NCI-H1417 treated with DMSO at 0.1 percent for 48 hours (cell line): ENCODE measurements around the gene RTCA.
"Not testable (repeated sequence)": the region's sequence is repeated elsewhere in the genome, so short reads cannot be mapped to it uniquely, and the experiment has no call there.

Experiments used
- DNase-seq: peaks from one replicate; lab custom pipeline; 2025; lab: John Stamatoyannopoulos, UW

RTCA gene

DNA sequence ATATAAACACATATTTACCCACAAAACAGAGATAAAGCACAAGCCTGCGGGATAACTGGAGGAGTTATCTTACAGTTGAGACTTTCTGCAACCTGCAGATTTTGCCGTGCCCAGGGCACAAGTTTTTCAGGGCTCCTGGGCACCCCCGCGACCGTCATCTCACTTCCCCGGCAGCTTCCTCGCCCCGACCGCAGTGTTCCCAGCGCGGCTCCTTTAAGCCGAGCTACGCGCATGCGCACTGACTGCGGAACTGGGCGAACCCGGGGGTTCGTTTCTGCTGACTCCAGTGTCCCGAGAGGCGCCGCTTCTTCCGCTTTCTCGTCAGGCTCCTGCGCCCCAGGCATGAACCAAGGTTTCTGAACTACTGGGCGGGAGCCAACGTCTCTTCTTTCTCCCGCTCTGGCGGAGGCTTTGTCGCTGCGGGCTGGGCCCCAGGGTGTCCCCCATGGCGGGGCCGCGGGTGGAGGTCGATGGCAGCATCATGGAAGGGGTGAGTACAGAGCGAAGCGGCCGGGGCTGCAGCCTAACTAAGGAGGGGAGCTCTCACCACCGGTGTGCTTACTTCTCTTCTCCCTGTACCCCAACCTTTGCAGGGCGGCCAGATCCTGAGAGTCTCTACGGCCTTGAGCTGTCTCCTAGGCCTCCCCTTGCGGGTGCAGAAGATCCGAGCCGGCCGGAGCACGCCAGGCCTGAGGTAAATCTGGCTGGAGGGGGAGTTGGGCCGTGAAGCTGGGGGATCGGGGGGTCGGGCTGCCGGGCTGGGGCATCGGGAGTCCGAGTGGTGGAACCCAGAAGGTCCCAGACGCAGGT is at the start of gene RTCA:
Gene RTCA, plus strand, starts transcription at position 286 of the 810 bp plus-strand sequence. Its CDS starts 160 bp downstream, at position 446.
- peak; percentile 66 for DNase-seq

DNA sequence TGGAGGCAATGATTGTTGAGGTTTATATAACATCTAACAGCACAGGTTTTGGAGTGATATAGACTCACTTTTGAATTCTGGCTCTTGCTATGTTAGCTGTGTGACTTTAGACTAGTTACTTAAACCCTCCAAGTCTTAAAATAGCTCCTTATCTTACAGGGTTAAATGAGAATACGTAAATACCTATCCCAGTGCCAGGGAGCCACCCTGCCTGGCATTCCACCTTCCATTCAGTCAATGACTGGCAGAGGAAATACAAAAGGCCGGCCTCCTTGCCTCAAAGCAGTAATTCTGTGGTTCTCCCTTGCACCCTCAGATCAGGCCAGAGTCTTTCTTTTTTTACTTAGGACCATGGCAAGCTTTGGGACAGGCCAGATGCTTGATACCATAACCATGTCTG is 48.2 kb upstream of the RTCA start:
- no peak for DNase-seq

DNA sequence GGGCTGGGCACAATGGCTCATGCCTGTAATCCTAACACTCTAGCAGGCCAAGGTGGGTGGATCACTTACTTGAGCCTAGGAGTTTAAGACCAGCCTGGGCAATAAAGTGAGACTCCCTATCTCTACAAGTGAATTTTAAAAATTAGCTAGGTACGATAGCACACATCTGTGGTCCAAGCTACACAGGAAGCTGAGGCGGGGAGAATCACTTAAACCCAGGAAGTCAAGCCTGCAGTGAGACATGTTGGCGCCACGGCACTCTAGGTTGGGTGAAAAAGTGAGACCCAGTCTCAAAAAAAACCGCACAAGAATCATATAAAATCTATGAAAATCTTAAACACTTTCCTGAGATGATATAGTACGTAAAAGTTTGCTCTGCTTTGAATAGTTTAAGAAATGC is 46.6 kb upstream of the RTCA start:
- no peak for DNase-seq

DNA sequence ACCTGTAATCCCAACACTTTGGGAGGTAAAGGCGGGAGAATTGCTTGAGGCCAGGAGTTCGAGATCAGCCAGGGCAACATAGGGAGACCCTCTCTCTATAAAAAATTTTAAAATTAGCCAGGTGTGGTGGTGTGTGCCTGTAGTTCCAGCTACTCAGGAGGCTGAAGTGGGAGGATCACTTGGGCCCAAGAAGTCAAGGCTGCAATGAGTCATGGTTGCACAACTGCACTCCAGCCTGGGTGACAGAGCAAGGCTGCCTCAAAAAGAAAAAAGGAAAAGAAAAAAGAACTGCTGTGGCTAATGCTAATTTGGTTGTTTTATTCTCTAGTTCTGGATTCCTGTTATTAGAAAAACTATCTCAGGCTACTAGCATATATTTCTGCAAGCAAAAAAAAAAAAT is 46.1 kb upstream of the RTCA start:
- DNase-seq, result no peak

DNA sequence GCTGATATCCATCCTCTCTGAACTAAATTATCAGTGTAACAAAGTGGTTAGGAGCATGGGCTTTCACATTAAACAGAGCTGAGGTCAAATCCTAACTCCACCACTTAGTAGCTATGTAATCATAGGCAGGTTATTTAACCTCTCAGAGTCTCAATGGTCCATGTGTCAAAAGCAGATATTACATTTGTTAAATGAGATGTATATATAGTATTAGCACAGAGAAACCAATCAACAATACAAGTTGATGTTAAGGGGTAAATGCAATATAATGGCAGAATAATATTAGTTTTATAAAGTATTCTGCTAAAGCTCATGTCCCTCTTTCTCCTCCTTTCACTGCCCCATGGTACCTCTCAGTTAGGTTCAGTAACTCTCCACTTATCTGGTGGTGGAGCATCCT is 43.6 kb upstream of the RTCA start:
- DNase-seq, result no peak

DNA sequence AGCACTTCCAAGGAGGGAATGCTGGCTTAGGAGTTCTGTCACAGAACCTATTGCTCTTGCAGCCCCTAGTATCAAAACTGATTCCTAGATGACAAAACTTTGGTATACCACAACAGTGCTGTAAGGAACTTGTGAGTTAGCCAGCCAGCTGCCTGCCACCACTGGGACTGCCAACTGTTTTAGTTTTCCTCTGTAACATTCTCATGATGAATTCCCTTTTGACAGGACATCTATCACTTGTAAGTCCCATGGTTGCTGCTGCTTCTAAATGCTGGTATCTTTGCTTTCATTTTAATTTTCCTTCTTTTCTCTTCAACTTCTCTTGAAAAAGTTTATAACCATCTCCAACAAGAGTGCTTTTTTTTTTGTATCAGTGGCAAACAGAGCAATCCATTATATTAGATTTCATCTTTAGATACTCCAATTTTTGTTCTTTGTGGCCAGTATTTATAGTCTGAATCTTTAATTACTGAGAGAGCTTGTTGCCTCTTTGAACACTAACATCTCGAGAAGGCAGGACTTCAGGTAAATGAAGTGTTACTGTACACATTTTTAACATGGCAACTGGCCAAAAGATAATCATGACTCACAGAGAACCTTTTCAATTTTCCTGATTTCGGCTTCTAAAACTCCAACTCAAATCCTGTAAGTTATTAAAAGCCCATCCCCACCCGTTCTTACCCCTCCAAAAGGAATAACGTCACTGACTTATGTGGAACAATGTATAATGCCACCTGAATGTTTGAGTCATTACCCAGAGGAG is 36.2 kb upstream of the RTCA start:
- no peak for DNase-seq

DNA sequence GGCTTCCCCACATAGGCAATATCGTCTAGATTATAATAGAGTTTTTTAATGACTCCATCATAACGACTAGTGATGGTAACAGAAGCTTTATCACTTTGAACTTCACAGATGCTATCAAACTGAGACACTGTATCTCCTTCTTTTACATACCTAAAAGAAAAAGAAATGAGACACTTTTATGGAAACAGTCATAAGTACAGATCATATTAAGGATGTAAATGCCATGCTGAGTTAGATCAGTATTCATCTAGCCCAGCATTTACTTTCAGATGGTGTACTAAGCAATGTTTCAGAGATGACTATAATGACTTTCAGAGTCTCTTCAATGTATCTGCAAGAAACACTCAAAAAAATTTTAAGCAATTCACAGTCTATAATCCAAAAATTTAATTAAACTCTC is 35.3 kb upstream of the RTCA start:
- DNase-seq, result no peak

DNA sequence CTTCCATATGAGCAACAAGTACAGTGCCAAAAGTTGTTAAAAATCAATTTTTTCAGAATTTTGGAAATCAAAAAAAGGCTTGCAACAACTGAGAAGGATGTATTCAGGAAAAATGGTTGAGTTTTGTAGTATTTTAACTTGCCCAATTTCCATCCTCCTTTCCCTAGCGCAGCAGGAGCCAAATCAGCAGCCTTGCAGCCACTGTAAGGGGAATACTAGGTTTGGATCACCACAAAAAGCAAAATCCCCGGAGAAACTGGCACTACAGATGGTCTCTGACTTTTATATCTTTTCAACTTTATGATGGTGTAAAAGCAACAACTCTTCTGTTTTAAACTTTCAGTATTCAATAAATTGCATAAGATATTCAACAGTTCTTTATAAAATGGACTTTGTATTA is 34.3 kb upstream of the RTCA start:
- no peak for DNase-seq

DNA sequence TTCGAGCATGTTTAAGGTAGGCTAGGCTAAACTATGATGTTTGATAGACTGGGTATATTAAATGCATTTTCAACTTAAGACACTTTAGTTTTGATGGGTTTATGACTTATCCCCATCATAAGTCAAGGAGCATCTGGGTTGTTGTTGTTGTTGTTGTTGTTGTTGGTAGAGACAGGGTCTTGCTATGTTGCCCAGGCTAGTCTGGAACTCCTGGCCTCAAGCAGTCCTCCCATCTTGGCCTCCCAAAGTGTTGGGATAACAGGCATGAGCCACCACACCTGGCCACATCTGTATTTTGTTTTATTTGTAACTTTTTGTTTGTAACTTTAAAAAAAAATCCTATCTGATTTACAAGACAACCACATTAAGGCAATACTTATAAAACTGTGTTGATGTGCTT is 33.9 kb upstream of the RTCA start:
- no peak for DNase-seq

DNA sequence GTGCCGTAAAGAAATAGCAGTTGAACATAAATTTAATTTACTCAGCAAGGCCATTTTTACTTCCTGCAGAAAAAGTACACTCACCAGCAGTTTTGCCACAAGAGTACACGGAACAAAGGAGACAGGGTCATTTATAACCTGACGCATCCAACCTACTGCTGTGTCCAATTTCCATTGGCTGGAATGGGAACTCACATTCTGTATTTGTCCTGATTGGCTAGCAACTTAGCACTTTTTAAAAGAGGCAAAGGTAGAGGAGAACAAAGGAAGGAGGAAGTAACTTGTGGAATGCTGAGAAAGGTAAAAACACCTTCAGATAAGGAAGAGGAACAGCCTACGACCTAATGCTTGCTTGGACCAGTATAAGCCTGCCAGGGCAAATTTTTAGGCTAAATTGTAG is 32.5 kb upstream of the RTCA start:
- DNase-seq, result not testable (repeated sequence)

DNA sequence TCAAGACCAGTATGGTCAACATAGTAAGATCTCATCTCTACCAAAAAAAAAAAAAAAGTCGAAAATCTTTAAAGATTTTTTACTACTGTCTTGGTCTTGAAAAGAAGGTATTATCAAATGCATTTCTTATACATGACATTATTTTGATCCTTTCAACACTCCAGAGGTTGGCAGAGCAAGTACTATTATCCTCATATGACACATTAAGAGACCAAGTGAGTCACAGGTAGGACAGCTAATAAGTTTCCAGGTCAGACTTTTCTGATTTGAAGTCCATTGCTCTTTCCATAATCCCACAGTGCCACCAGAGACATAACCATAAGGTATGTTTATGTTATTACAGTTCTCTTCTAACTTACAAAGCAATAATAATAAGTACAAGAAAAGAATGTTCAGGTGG is 31.6 kb upstream of the RTCA start:
- no peak for DNase-seq

DNA sequence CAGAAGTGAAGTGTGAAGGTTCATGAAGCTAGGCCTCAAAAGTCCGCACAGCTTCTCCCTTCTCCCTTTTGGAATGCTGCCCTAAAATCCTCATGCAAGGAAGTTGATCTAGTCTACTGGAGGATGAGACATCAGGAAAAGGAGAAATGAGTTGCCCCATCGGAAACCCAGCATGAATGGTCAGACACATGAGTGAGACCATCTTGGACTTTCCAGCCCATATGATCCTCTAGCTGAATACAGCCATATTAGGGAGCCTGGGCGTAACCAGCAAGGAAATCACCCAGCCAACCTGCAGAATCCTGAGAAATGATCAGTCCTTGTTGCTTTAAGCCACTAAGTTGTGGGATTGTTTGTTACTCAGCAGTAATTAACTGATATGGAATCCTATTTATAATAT is 28.9 kb upstream of the RTCA start:
- DNase-seq, result no peak

DNA sequence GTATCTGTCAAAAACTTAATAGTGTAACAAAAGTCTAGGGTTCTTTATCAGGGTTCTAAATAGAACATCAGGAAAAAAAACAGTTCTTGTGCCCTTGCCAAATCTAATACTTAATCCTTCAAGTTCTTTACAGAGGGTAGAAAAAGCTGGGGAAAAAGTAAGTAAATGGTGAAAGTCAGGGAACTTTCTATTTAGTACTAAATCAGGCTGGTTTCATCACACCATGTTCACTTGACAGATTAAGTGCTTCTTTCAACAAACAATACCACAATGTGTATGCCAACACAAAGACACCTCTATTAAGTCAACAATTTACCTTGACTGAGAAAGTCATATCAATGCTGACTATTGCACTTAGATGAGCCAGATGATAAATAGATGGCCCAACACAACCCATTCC is 26.1 kb upstream of the RTCA start:
- DNase-seq, result no peak

DNA sequence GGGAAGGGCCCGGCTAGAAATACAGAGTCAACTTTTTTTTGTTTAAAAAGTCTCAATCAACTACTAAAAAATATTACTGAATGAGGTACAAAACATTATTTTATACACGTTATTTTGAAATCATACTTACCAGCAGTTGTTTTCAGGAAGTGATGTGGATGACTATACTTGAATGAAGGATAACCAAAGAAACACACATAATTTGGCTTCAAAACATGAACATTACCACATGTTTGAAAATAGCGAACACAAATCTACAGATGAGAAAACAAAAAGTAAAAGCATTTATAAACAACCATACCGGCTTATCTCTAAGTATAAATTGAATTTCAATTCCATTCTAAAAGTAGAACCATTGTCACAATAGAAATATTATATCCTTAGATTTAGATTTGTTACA is 25.4 kb upstream of the RTCA start:
- DNase-seq, result no peak

DNA sequence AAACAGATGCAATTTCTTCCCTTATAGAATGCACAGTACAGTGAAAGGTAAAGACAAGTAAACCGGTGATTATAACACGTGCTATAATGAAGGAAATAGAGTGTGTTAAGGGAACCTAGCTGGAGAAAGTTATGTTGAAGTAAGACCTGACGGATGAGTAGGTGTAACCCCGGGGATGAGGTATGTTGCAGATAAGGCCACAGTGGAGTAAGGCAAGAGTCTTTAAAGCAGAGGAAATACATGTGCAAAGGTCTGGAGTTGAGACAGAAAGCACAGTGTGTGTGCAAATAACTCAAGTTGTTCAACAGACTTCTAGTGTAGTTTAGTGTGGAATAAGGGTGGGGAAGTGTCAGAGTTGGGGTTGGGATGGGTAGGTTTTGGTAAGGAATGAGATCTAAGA is 19.3 kb upstream of the RTCA start:
- DNase-seq, result no peak

DNA sequence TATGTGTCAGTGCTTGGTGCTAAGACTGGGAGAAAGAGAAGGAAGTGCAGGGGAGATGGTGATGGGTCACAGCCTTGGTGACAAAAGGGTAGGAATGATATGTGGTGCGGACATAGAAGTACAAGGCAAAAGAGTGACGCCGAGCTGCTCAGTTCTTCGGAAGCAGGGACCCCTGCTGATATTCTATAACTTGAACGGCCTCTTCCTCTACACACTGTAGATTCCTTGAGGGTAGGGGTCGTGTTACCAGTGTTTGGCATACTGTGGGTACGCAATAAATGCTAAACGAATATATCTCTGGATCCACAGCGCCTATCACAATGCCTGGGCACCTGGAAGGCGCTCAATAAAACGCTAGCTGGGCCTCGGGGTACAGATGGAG is 16.9 kb upstream of the RTCA start:
- DNase-seq, result no peak

DNA sequence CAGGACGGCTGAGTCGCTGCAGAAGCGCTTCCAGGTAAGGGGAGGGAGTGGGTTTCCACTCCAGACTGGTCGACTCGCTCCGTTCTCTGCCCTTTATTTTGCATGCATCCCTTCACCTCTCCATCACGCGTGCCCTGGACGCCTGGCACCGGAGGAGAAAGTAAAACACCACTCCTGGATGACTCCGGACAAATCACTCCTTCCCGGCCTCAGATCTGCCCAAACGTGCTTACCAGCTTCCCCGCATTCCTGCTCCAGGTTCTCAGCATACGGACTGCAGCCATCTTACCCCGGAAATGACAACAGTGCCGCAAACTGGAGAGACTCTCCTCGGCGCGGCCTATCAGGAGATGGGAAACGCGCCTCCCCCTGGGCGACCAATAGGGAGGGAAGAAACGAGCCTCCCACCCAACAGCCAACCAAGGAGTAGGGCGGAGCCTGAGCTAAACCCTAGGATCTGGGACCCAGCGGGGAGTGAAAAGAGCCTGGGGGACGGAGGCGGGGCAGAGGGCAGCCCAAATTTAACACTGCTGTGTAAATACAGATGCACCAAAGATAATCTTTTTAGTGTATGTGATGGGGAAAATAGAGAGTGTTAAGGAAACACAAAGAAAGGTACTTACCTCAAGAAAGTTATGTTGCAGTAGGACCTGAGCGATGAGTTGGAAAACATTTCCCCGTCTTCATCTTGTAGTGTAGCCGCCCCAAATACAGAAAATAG is 16.3 kb upstream of the RTCA start, which contains the start of gene DBT:
Gene DBT, minus strand, starts transcription at position 298 of the 721 bp plus-strand sequence. Its CDS starts 14 bp downstream, at position 284.
- peak; percentile 76 for DNase-seq

DNA sequence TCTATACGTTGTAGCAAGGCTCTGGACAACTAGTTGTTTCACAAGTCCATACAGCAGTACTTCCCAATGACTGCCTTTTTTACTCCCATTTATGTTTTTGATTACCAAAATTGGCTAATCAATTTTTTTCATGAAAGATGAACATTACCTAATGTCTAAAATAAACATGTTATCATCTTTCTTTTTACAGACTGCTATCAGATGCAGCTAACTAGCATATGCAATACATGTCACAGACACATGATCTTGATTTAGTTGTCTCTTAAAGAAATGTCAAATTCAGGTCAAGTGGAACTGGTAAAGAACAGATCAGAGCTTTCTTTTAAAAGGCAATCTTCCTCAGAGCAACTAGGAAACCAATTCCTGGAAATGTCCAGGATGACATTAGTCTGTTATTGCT is 15.8 kb upstream of the RTCA start:
- no peak for DNase-seq

DNA sequence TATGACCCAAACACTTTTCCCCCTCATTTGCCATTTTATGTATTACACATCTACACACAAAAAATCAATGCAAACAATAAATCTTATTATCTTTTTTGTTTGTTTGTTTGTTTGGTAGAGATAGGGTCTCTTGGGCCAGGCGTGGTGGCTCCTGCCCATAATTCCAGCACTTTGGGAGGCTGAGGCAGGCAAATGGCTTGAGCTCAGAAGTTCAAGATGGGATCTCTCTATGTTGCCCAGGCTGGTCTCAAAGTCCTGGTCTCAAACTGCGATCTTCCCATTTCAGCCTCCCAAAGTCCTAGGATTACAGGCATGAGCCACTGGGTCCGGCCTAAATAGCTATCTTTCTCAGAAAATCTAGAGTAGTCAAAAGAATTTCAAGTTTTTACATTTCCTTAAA is 15.2 kb upstream of the RTCA start:
- no peak for DNase-seq

DNA sequence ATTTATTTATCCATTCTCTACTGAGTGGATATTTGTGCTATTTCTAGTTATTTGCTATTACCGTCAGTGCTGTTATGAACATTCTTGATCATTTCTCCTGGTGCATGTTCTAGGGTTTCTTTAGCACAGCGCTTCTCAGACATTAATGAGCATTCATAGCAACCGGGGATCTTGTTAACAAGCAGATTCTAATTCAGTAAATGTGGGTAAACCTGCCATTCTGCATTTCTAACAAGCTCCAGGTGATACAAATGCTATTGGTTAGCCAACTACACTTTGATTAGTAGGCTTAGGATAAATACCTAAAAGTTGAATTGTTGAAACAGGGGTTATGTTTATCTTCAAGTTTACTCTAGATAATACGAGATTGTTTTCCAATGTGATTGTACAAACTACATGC is 13.1 kb upstream of the RTCA start:
- DNase-seq, result no peak

DNA sequence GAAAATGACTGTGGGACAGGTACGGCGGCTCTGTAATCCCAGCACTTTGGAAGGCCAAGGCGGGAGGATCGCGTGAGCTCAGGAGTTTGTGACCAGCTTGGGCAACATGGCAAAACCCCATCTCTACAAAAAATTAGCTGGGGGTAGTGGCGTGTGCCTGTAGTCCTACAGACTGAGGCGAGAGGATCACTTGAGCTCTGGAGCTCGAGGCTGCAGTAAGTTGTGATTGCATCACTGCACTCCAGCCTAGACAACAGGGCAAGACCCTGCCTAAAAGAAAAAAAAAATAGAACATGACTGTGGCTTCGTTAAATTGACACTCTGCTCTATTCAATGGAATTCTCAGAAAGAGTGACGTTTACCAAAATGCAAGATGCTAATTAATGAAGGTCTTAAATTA is 12.5 kb upstream of the RTCA start:
- DNase-seq, result no peak

DNA sequence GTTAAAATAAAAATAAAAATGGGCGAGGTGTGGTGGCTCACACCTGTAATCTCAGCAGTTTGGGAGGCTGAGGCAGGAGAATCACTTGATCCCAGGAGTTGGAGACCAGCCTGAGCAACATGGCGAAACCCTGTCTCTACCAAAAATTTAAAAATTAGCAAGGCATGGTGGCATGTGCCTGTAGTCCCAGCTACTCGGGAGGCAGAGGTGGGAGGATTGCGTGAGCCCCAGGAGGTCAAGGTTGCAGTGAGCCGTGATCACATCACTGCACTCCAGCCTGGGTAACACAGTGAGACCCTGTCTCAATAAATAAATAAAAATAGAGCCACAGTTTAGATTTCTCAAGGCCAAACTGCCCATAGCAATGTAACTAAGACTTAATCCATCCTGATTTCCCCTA is 9.7 kb upstream of the RTCA start:
- DNase-seq, result not testable (repeated sequence)

DNA sequence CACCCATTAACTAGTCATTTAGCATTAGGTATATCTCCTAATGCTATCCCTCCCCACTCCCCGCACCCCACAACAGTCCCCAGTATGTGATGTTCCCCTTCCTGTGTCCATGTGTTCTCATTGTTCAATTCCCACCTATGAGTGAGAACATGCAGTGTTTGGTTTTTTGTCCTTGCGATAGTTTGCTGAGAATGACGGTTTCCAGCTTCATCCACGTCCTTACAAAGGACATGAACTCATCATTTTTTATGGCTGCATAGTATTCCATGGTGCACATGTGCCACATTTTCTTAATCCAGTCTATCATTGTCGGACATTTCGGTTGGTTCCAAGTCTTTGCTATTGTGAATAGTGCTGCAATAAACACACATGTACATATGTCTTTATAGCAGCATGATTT is 7.6 kb upstream of the RTCA start:
- DNase-seq, result not testable (repeated sequence)
